ENCODE results near the gene ST7L. TPM values are rescaled to one million over a fixed set of nuclear protein-coding genes. Genes with fewer than 3 reads are reported as not detected.

The ST7L gene
- 12.7 and 14.1 TPM in 2 replicates for total RNA-seq

GRCh38 chr1:112618721-112619517 lies at the start of gene ST7L:
Gene ST7L, minus strand, starts transcription at chr1:112619141. Its CDS starts 28 bp downstream, at chr1:112619113.

GRCh38 chr1:112619518-112620376 lies 806 bp upstream of the ST7L start, which contains the start of gene CAPZA1:
Gene CAPZA1, plus strand, starts transcription at chr1:112619832. Its CDS starts 13 bp downstream, at chr1:112619845.

GRCh38 chr1:112508278-112509004 lies 110.5 kb downstream of the ST7L start, which contains the start of gene WNT2B:
Gene WNT2B, plus strand, starts transcription at chr1:112508965. Its CDS starts 298 bp downstream, at chr1:112509263.

Other genes starting within 250 kb of the ST7L start
- 8.4 and 9.4 TPM in 2 replicates for gene CTTNBP2NL, start 222.9 kb downstream of the ST7L start, total RNA-seq
- 4.1 and 19.2 TPM in 2 replicates for gene WNT2B, start 110.2 kb downstream of the ST7L start, total RNA-seq
- 204 and 214 TPM in 2 replicates for gene CAPZA1, start 691 bp upstream of the ST7L start, total RNA-seq
- gene MOV10, start 55.5 kb upstream of the ST7L start, total RNA-seq = 43.7 and 45.8 TPM in 2 replicates
- gene RHOC, start 88.0 kb upstream of the ST7L start, total RNA-seq = 406 and 465 TPM in 2 replicates
- gene PPM1J, start 96.2 kb upstream of the ST7L start, total RNA-seq = 0.55 and 0.57 TPM in 2 replicates

All from smooth muscle cell of bladder (primary cell).